ENCODE data around the gene GPR35. TPM values are rescaled to one million over a fixed set of nuclear protein-coding genes. Genes with fewer than 3 reads are reported as not detected.

The GPR35 gene
- total RNA-seq, 1 experiment from 2014 or later, result 2.4 TPM

DNA sequence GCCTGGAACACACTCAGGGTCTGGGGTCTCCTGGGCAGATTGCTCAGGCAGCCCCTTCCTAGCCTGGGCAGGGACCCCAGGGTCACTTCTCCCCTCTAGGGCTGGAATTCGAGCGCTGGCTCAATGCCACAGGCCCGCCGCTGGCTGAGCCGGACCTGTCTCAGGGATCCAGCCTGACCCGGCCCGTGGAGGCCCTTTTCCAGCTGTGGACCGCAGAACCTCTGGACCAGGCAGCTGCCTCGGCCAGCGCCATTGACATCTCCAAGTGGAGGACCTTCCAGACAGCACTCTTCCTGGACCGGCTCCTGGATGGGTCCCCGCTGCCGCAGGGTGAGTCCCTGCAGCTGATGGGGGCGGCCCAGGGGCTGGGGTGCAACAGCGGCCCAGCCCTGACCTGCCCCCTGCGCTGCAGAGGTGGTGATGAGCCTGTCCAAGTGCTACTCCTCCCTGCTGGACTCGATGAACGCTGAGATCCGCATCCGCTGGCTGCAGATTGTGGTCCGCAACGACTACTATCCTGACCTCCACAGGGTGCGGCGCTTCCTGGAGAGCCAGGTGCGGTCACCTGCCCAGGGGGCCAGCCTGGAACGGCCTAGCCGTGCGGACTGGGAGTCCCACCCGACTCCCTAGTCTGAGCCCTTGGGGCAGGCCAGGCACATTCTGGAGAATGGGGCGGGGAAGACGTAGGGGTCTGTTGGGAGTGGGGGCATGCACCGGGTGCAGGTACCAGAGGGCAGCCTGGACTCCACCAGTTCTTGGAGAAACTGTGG is 48.7 kb upstream of the GPR35 start:
- DNase-seq, result no peak
- ChIA-PET POLR2A (ENCODE audit: unreplicated experiment) (no interaction called here), CTCF (no interaction called here)
- intact Hi-C loops (cut with micrococcal nuclease), result no loop called here
- no TSS peak for BruUV-seq (replicated peaks)
- peaks cover 27% of the 10 kb centered on the region for H3K79me2 ChIP-seq (ENCODE audit: low read length)
- no peak overlapping the region for H3K27ac ChIP-seq (ENCODE audit: low read length)
- peaks cover 7% of the 10 kb centered on the region for H3F3A ChIP-seq (ENCODE audit: low read length, unreplicated experiment)
- H3K4me1 ChIP-seq (ENCODE audit: insufficient read depth, low read length), result peaks cover 29% of the 10 kb centered on the region
- H3K9ac ChIP-seq (ENCODE audit: low read length), result no peak overlapping the region
- peaks cover 4% of the 10 kb centered on the region; the same call in 1 of the 2 replicates for H3K36me3 ChIP-seq (ENCODE audit: low read depth, low read length)
- no peaks in the 10 kb centered on the region for H3K9me3 ChIP-seq (ENCODE audit: low read length)
- H2AFZ ChIP-seq (ENCODE audit: low read length), result no peak overlapping the region
- no peak overlapping the region for H3K4me2 ChIP-seq (ENCODE audit: low read length)
- H3K4me3 ChIP-seq (ENCODE audit: low read length), result no peak overlapping the region
- H3K27me3 ChIP-seq (ENCODE audit: low read length), result no peaks in the 10 kb centered on the region
- H3K9me2 ChIP-seq (replicated peaks; ENCODE audit: low read length), result no peaks in the 10 kb centered on the region
- ATAC-seq, result no peak
- TF ChIP-seq EZH2 (IDR thresholded peaks at IDR 0.05; ENCODE audit: low read length, unreplicated experiment), result no peak
- TF ChIP-seq EZH2phosphoT487 (IDR thresholded peaks at IDR 0.05; ENCODE audit: borderline replicate concordance, low read length), result no peak
- TF ChIP-seq, protein P1, sequence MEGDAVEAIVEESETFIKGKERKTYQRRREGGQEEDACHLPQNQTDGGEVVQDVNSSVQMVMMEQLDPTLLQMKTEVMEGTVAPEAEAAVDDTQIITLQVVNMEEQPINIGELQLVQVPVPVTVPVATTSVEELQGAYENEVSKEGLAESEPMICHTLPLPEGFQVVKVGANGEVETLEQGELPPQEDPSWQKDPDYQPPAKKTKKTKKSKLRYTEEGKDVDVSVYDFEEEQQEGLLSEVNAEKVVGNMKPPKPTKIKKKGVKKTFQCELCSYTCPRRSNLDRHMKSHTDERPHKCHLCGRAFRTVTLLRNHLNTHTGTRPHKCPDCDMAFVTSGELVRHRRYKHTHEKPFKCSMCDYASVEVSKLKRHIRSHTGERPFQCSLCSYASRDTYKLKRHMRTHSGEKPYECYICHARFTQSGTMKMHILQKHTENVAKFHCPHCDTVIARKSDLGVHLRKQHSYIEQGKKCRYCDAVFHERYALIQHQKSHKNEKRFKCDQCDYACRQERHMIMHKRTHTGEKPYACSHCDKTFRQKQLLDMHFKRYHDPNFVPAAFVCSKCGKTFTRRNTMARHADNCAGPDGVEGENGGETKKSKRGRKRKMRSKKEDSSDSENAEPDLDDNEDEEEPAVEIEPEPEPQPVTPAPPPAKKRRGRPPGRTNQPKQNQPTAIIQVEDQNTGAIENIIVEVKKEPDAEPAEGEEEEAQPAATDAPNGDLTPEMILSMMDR (conservative IDR thresholded peaks at IDR 0.05; ENCODE audit: low read depth, low read length), result no peak
- no peaks in the 10 kb centered on the region for H4K20me1 ChIP-seq (ENCODE audit: low read length)

DNA sequence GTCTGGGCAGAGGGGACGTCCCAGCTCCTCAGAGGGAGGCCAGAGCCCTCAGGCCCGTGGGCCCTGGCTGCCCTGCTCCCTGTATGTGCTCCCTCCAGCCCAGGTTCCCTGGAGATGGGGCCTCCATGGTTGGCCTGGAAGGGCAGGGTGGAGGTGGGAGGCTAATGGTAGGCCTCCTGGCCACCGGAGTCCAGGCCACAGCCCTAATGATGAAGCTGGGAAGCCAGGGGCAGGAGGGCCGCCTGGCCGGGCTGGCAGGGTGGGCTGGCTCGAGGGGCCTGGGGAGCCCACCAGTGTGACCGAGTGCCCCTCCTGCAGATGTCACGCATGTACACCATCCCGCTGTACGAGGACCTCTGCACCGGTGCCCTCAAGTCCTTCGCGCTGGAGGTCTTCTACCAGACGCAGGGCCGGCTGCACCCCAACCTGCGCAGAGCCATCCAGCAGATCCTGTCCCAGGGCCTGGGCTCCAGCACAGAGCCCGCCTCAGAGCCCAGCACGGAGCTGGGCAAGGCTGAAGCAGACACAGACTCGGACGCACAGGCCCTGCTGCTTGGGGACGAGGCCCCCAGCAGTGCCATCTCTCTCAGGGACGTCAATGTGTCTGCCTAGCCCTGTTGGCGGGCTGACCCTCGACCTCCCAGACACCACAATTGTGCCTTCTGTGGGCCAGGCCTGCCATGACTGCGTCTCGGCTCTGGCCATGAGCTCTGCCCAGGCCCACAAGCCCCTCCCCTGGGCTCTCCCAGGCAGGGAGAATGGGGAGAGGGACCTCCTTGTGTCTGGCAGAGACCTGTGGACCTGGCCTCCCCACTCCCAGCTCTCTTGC is 47.8 kb upstream of the GPR35 start:
- Histone ChIP-seq H3K79me2 (ENCODE audit: low read length) (peaks cover 36% of the 10 kb centered on the region), H3K9me2 (replicated peaks; ENCODE audit: low read length) (no peaks in the 10 kb centered on the region), H3K4me3 (ENCODE audit: low read length) (no peak overlapping the region), H3K27ac (ENCODE audit: low read length) (no peak overlapping the region), H3K4me2 (ENCODE audit: low read length) (no peak overlapping the region), H3K9ac (ENCODE audit: low read length) (no peak overlapping the region), H3F3A (ENCODE audit: low read length, unreplicated experiment) (peaks cover 7% of the 10 kb centered on the region), H3K27me3 (ENCODE audit: low read length) (no peaks in the 10 kb centered on the region), H4K20me1 (ENCODE audit: low read length) (no peaks in the 10 kb centered on the region; the same call in 1 of the 2 replicates), H3K4me1 (ENCODE audit: insufficient read depth, low read length) (peaks cover 38% of the 10 kb centered on the region), H2AFZ (ENCODE audit: low read length) (no peak overlapping the region), H3K36me3 (ENCODE audit: low read depth, low read length) (peaks cover 4% of the 10 kb centered on the region; the same call in 1 of the 2 replicates), H3K9me3 (ENCODE audit: low read length) (no peaks in the 10 kb centered on the region)
- DNase-seq, result no peak
- no TSS peak for BruUV-seq (replicated peaks)
- CTCF ChIA-PET, result no interaction called here
- TF ChIP-seq, protein P1 (conservative IDR thresholded peaks at IDR 0.05; ENCODE audit: low read depth, low read length), result no peak
- no peak for TF ChIP-seq EZH2 (IDR thresholded peaks at IDR 0.05; ENCODE audit: low read length, unreplicated experiment)
- TF ChIP-seq EZH2phosphoT487 (IDR thresholded peaks at IDR 0.05; ENCODE audit: borderline replicate concordance, low read length), result no peak
- intact Hi-C loops (cut with micrococcal nuclease), result no loop called here
- no peak for ATAC-seq
- POLR2A ChIA-PET (ENCODE audit: unreplicated experiment), result no interaction called here

Data from PC-3 (cell line).